Peyer's patch (tissue), 4 donors: ENCODE data around the gene NOS3. TPM values are rescaled to one million over a fixed set of nuclear protein-coding genes. Genes with fewer than 3 reads are reported as not detected.

Experiments used
- DNase-seq, 3 donors: peaks; one replicate each; pipeline ENCODE4 v3.0.0-alpha.2; 2017 to 2019
- H3K27ac ChIP-seq, 4 donors: fragments of 200-600 bp; sonication (generic); one replicate each; pipeline ENCODE4 v1.5.1; 2016 to 2019
- H3K27me3 ChIP-seq, 2 donors: fragments of 200-600 bp; sonication (generic); one replicate each; pipeline ENCODE4 v1.5.1; 2019
- H3K36me3 ChIP-seq, 3 donors: fragments of 200-600 bp; sonication (generic); one replicate each; pipeline ENCODE4 v1.5.1; 2016 to 2019
- H3K4me1 ChIP-seq, 4 donors: fragments of 200-600 bp; sonication (generic); one replicate each; pipeline ENCODE4 v1.5.1; 2016 to 2019
- H3K4me3 ChIP-seq, 4 donors: fragments of 200-600 bp; sonication (generic); 1 replicate in 3 of 4; 2 replicates in 1 of 4; pipeline ENCODE4 v1.5.1; 2016 to 2019; ENCODE audit warnings: mild to moderate bottlenecking in 1 of 4
- H3K9me3 ChIP-seq, 4 donors: fragments of 200-600 bp; sonication (generic); one replicate each; pipeline ENCODE4 v1.5.1; 2016 to 2019; ENCODE audit warnings: mild to moderate bottlenecking in 1 of 4
- CTCF ChIP-seq, 6 experiments: fragments of 450-650 bp in 4 of 6; fragments of 200-600 bp in 2 of 6; sonication (generic) in 1 of 6; IDR thresholded peaks; one replicate each; pipeline ENCODE4 v1.5.1; 2017 to 2019; ENCODE audit warnings: antibody characterized with exemption in 6 of 6, mild to moderate bottlenecking in 3 of 6, moderate library complexity in 1 of 6
- POLR2A ChIP-seq, 2 donors: fragments of 450-650 bp; IDR thresholded peaks; one replicate each; pipeline ENCODE4 v1.5.1; 2017; ENCODE audit warnings: antibody characterized with exemption in 2 of 2, mild to moderate bottlenecking in 2 of 2, moderate library complexity in 2 of 2
- total RNA-seq, 4 donors: library from RNA; depleted of rRNA; stranded (reverse); fragments of >200 nt; gene quantifications; one replicate each; pipeline ENCODE4 v1.1.0, GENCODE V29; 2016

Gene NOS3
- total RNA-seq, 4 donors from 2014 or later: 1.2 to 18.2 (median 5.4) TPM

GRCh38 chr7:151012911-151013347 lies 22.1 kb downstream of the NOS3 start:
- no peak for DNase-seq
- H3K27ac ChIP-seq: peak overlapping the region in 3 of 4 donors; percentile 59 to 79 (median 72)
- H3K4me1 ChIP-seq: peaks cover 1 to 34% (median 6%) of the 10 kb centered on the region in 4 donors
- H3K36me3 ChIP-seq: no peaks in the 10 kb centered on the region
- H3K9me3 ChIP-seq: no peaks in the 10 kb centered on the region
- peak in 4 of 6 experiments; percentile 14 to 28 (median 18) for TF ChIP-seq CTCF (IDR thresholded peaks at IDR 0.05)
- TF ChIP-seq POLR2A (IDR thresholded peaks at IDR 0.05): no peak
- H3K27me3 ChIP-seq: no peaks in the 10 kb centered on the region
- no peak overlapping the region for H3K4me3 ChIP-seq

- Histone ChIP-seq H3K9me3 (no peaks in the 10 kb centered on the region), H3K27ac (peak overlapping the region in 2 of 4 donors; percentile 72 to 79), H3K27me3 (no peaks in the 10 kb centered on the region), H3K4me1 (peaks cover 5 to 35% (median 9%) of the 10 kb centered on the region in 4 donors), H3K36me3 (no peaks in the 10 kb centered on the region), H3K4me3 (peak overlapping the region; percentile 26 to 48 (median 38))
- TF ChIP-seq POLR2A (IDR thresholded peaks at IDR 0.05): no peak
- TF ChIP-seq CTCF (IDR thresholded peaks at IDR 0.05): no peak
- DNase-seq: no peak
Measured at GRCh38 chr7:151013356-151013732, 22.5 kb downstream of the NOS3 start.

GRCh38 chr7:151013733-151014497 lies 23.1 kb downstream of the NOS3 start:
- TF ChIP-seq POLR2A (IDR thresholded peaks at IDR 0.05) (no peak), CTCF (IDR thresholded peaks at IDR 0.05) (peak in 2 of 6 experiments; percentile 3 to 9)
- no peaks in the 10 kb centered on the region for H3K27me3 ChIP-seq
- peak overlapping the region; percentile 26 to 48 (median 38) for H3K4me3 ChIP-seq
- no peaks in the 10 kb centered on the region for H3K9me3 ChIP-seq
- peak; percentile 70 to 95 (median 94) for DNase-seq
- peaks cover 6 to 39% (median 13%) of the 10 kb centered on the region in 4 donors for H3K4me1 ChIP-seq
- H3K36me3 ChIP-seq: no peaks in the 10 kb centered on the region
- H3K27ac ChIP-seq: peak overlapping the region in 3 of 4 donors; percentile 57 to 79 (median 72)

- DNase-seq: peak in 1 of 3 donors; percentile 40
- H3K4me1 ChIP-seq: peaks cover 6 to 43% (median 17%) of the 10 kb centered on the region in 4 donors
Measured at GRCh38 chr7:151014950-151015349, 24.1 kb downstream of the NOS3 start.

GRCh38 chr7:151015967-151016366 lies 25.1 kb downstream of the NOS3 start:
- H3K4me1 ChIP-seq: peaks cover 6 to 43% (median 17%) of the 10 kb centered on the region in 4 donors

More at GRCh38 chr7:151014950-151015349, 24.1 kb downstream of the NOS3 start:
- Histone ChIP-seq H3K27ac (peak overlapping the region in 1 of 4 donors; percentile 72), H3K4me3 (no peak overlapping the region), H3K36me3 (no peaks in the 10 kb centered on the region), H3K9me3 (no peaks in the 10 kb centered on the region), H3K27me3 (no peaks in the 10 kb centered on the region)
- no peak for TF ChIP-seq POLR2A (IDR thresholded peaks at IDR 0.05)
- no peak for TF ChIP-seq CTCF (IDR thresholded peaks at IDR 0.05)

More at GRCh38 chr7:151015967-151016366, 25.1 kb downstream of the NOS3 start:
- Histone ChIP-seq H3K9me3 (no peaks in the 10 kb centered on the region), H3K4me3 (no peak overlapping the region), H3K36me3 (no peaks in the 10 kb centered on the region), H3K27ac (no peak overlapping the region), H3K27me3 (no peaks in the 10 kb centered on the region)
- TF ChIP-seq POLR2A (IDR thresholded peaks at IDR 0.05): no peak
- TF ChIP-seq CTCF (IDR thresholded peaks at IDR 0.05): no peak
- DNase-seq: no peak
